RPMI7951 (cell line): ENCODE results near the gene DNAH8. TPM values are rescaled to one million over a fixed set of nuclear protein-coding genes. Genes with fewer than 3 reads are reported as not detected.
"Not testable (repeated sequence)": the region's sequence is repeated elsewhere in the genome, so short reads cannot be mapped to it uniquely, and the experiment has no call there.

Experiments
- DNase-seq: peaks from one replicate; pipeline ENCODE4 v3.0.0-alpha.2; 2012; ENCODE audit warnings: low read depth
- total RNA-seq: library from RNA; depleted of rRNA; stranded (reverse); fragments of >200 nt; shearing (Covaris generic); gene quantifications from 2 replicates; pipeline ENCODE4 v1.2.3, GENCODE V29; 2014; rRNA removed

The DNAH8 gene
- total RNA-seq, result under 0.01 TPM in 1 of 2 replicates, not detected in the other

GRCh38 chr6:38715016-38715689, at the start of gene DNAH8:
Gene DNAH8, plus strand, starts transcription at chr6:38715311. Its CDS starts 7,499 bp downstream, at chr6:38722810.
- DNase-seq, result no peak

GRCh38 chr6:38671885-38672467, 43.1 kb upstream of the DNAH8 start:
- DNase-seq, result peak; percentile 52

- DNase-seq, result no peak
These were observed 41.5 kb upstream of the DNAH8 start for GRCh38 chr6:38673397-38674165.

GRCh38 chr6:38676236-38676973, 38.7 kb upstream of the DNAH8 start:
- DNase-seq, result no peak

- no peak for DNase-seq
These were observed 38.1 kb upstream of the DNAH8 start for GRCh38 chr6:38676974-38677544.

GRCh38 chr6:38678178-38678760, 36.8 kb upstream of the DNAH8 start:
- DNase-seq, result no peak

- no peak for DNase-seq
These were observed 35.4 kb upstream of the DNAH8 start for GRCh38 chr6:38679668-38680067.

- DNase-seq, result no peak
These were observed 33.3 kb upstream of the DNAH8 start for GRCh38 chr6:38681850-38682249.

GRCh38 chr6:38684237-38684636, 30.9 kb upstream of the DNAH8 start:
- no peak for DNase-seq

GRCh38 chr6:38684904-38685303, 30.2 kb upstream of the DNAH8 start:
- no peak for DNase-seq

GRCh38 chr6:38686270-38687042, 28.7 kb upstream of the DNAH8 start:
- DNase-seq, result no peak

- DNase-seq, result no peak
These were observed 28.1 kb upstream of the DNAH8 start for GRCh38 chr6:38687043-38687353.

GRCh38 chr6:38687549-38687948, 27.6 kb upstream of the DNAH8 start:
- DNase-seq, result no peak

GRCh38 chr6:38688579-38689087, 26.5 kb upstream of the DNAH8 start:
- no peak for DNase-seq

GRCh38 chr6:38695227-38695900, 19.7 kb upstream of the DNAH8 start:
- no peak for DNase-seq

GRCh38 chr6:38695933-38696332, 19.2 kb upstream of the DNAH8 start:
- DNase-seq, result no peak

- DNase-seq, result no peak
These were observed 18.8 kb upstream of the DNAH8 start for GRCh38 chr6:38696345-38696744.

GRCh38 chr6:38697846-38698245, 17.3 kb upstream of the DNAH8 start:
- DNase-seq, result no peak

- not testable (repeated sequence) for DNase-seq
These were observed 15.4 kb upstream of the DNAH8 start for GRCh38 chr6:38699702-38700101.

- DNase-seq, result no peak
These were observed 13.6 kb upstream of the DNAH8 start for GRCh38 chr6:38701551-38701950.
